DMS114 treated with DMSO at 0.1 percent for 48 hours (cell line): ENCODE data around the gene RUBCN.
"Not testable (repeated sequence)": the region's sequence is repeated elsewhere in the genome, so short reads cannot be mapped to it uniquely, and the experiment has no call there.

ENCODE experiments used
- DNase-seq: peaks from one replicate; lab custom pipeline; 2025; ENCODE audit not compliant: unreplicated experiment; lab: John Stamatoyannopoulos, UW

Gene RUBCN

DNA sequence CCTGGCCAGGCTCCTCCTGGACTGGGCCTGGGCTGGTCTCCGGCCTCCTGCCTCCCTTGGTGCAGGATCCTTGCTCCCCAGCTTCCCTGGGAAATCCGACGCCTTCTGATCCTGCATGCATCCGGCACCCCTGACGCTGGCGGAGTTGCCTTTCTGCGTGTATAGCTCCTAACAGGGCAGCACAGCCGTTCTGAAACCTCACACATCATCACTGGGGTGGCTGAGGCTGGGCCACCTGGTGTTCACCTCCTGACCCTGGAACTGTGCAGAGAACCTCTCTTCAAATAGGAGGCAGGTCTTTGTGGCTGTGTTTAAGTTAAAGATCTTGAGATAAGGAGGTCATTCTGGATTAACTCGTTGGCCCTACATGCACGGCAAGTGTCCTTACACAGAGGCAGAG lies 77.6 kb downstream of the RUBCN start:
- not testable (repeated sequence) for DNase-seq

GRCh38 chr3:197658706-197659105 lies 78.0 kb downstream of the RUBCN start:
- not testable (repeated sequence) for DNase-seq

- DNase-seq = not testable (repeated sequence)
Observed at GRCh38 chr3:197657541-197658292, 79.0 kb downstream of the RUBCN start.

DNA sequence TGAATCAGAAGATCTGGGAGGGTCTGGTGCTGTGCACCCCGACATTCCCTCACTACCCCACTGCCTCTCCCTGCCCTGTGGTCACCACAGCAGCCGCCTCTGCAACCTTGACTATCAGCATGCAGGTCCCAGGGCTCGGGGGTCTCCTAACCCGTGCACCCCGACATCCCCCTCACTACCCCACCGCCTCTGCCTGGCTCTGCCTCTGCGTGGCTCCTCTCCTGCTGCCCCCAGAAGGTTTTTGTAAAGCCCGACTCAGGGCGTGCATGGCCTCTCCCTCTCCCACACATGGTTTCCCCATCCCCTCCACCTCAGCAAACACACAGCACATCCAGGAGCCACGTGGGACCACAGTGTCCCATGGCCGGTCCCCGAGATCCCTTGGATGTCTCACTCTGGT lies 79.7 kb downstream of the RUBCN start:
- DNase-seq = not testable (repeated sequence)

- not testable (repeated sequence) for DNase-seq
Observed at GRCh38 chr3:197656129-197656528, 80.6 kb downstream of the RUBCN start.

GRCh38 chr3:197654998-197655330 lies 81.7 kb downstream of the RUBCN start:
- not testable (repeated sequence) for DNase-seq

GRCh38 chr3:197654090-197654997 lies 82.4 kb downstream of the RUBCN start:
- not testable (repeated sequence) for DNase-seq

- not testable (repeated sequence) for DNase-seq
Observed at GRCh38 chr3:197652860-197653259, 83.8 kb downstream of the RUBCN start.

DNA sequence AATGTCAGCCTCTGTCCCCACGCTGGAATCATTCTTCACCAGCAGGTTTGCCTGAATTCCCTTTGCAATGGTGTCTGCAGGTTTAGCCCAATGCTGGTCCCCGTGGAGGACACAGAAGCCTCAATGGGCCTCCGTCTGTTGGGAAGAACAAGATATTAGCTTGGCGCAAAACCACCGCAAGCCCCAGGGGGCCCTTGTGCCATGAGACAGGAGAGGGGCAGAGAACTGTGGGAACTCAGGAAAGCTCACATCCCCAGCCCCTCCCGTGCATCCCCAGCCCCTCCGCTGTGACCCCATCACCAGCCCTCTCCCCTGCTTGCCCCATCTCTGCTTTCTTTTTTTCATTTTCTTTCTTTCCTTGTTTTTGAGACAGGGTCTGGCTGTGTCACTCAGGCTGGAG lies 89.1 kb downstream of the RUBCN start:
- not testable (repeated sequence) for DNase-seq

GRCh38 chr3:197647191-197647590 lies 89.5 kb downstream of the RUBCN start:
- not testable (repeated sequence) for DNase-seq

DNA sequence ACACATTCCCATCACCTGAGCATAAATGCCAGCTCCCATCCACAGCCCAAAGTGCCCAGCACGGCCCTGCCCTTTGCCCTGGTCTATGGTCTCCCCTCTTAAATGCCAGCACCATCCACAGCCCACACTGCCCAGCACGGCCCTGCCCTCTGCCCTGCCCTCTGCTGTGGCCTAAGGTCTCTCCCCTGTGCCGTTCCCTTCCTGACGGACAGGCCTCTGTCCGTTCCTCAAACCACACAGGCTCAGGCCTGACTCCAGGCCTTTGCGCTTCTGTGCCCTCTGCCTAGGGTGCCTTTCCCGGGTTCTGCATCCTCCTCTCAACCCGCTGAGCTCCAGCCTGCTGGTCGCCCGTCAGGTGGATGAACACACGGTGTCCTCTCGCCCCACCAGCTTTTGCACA lies 90.4 kb downstream of the RUBCN start:
- not testable (repeated sequence) for DNase-seq

DNA sequence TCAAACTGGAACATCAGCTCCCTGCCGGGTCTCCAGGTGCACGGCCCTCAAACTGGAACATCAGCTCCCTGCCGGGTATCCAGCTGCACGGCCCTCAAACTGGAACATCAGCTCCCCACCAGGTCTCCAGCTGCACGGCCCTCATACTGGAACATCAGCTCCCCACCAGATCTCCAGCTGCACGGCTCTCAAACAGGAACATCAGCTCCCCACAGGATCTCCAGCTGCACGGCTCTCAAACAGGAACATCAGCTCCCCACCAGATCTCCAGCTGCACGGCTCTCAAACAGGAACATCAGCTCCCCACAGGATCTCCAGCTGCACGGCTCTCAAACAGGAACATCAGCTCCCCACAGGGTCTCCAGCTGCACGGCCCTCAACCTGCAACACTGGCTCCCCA lies 99.1 kb downstream of the RUBCN start:
- not testable (repeated sequence) for DNase-seq

DNA sequence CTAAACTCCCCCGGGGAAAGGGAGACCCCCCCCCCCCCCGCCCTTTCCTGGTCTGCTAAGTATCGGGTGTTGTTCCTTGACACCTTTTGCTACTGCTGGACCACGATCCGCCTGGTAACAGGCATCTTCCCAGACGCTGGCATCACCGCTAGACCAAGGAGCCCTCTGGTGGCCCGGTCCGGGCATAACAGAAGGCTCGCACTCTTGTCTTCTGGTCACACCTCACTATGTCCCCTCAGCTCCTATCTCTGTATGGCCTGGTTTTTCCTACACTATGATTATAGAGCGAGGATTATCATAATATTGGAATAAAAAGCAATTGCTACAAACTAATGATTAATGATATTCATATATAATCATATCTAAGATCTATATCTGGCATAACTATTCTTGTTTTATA lies 104.7 kb downstream of the RUBCN start:
- not testable (repeated sequence) for DNase-seq

- not testable (repeated sequence) for DNase-seq
Observed at GRCh38 chr3:197630766-197631165, 105.9 kb downstream of the RUBCN start.

GRCh38 chr3:197629286-197629685 lies 107.4 kb downstream of the RUBCN start:
- not testable (repeated sequence) for DNase-seq

DNA sequence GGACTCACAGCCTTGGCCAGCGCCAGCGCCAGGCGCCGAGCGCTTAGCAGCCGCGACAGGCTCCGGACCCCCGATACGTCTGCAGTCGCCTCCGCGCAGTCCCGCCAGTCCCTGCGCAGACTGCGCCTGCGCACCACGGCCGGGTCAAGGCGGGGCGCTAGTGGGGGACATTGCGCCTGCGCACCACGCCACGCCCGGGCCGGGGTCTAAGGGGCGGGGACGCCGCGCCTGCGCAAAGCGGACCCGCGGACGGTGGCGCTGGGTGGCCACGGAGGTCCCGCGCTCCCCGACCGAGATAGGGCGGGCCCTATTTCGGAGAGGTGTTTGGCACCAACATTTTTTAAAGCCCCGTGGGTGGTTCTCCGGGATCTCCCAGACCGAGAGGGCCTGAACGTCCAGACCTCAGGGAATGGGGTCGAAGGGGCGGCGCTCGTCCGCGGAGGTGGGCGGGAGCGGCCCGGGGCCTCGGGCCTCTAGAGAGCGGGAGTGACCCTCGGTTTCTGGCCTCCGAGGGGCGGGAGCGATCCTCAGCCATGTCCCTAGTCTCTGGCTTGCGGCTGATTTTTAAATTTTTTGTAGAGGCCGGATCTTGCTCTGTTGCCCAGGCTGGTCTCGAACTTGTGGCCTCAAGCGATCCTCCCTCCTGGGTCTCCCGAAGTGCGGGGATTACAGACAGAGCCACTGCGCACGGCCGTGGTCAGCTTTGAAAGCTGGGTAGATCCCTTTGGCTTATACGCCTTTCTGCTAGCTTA lies 108.8 kb downstream of the RUBCN start:
- not testable (repeated sequence) for DNase-seq

DNA sequence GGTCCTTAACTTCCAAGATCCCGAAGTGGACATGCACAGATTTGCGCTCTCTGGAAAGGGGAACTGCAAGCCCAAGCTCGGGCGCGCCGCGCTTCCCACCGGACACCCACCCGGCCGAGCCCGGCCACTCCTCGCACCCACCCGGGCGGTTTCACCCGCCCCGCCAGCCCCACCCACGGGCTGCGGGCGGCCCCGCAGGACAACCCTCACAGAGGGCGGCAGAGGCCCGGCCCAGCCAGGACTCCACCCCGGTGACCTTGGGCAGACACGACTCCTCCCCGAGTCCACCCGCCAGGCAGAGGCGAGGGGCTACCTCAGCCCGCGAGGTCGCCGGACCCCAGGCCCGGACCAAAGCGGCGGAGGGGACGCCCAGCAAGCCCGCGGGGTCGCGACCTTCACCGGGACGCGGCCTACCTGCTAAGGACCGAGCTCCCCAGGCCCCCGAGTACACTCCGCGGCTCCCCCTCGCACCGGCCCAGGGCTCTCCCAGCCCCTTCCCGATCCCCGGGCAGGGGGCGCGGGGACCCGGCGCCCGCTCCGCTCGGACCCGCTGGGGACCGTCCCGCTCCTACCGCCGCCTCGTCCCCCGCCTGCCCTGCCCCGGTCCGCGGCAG lies 109.4 kb downstream of the RUBCN start:
- DNase-seq = not testable (repeated sequence)

DNA sequence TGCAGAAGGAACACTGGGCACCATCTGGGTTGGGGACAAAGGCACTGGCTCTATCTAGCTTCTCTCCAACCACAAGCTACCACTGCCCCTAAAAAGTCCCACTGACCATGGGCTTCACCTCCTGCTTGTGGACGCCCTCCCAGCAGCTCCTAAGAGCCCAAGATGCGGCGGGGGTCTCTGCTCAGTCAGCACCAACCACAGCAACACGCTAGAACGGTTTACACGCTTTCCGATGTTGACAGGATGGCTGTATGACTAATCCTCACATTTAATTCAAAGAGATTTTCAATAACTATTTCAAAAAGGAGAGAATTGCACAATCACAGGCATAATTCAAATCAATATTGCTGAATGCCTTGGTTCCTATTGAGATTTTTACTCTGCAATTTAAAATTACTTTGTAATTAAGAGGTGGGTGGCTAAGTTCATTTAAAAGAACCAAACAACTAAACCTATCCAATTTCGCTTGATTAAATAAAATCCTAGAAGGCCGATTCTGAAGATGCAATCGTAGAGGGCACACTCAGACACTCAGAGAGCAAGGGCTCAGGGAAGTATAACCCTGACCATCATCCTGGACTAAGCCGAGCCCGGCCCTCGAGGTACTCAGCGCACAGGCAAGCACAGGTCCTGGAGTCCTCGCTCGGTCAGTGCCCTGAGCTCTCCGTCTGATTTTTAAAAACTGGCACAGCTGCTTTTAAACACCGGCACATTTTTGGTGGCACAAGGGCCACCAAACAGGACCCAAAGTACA lies 110.1 kb downstream of the RUBCN start:
- not testable (repeated sequence) for DNase-seq

- DNase-seq = not testable (repeated sequence)
Observed at GRCh38 chr3:197621478-197621877, 115.2 kb downstream of the RUBCN start.
